Stimulated activated CD8-positive, alpha-beta memory T cell treated with anti-CD3 and anti-CD28 coated beads, Interleukin-15, amount 100 ng/mL, for 24 hours (primary cell): Measurements from ENCODE around the gene FBXL14.
"Not testable (repeated sequence)": the region's sequence is repeated elsewhere in the genome, so short reads cannot be mapped to it uniquely, and the experiment has no call there.

Experiments
- DNase-seq: peaks from one replicate; pipeline ENCODE4 v3.0.0-alpha.2; 2020; ENCODE audit warnings: low read depth

The FBXL14 gene

DNA sequence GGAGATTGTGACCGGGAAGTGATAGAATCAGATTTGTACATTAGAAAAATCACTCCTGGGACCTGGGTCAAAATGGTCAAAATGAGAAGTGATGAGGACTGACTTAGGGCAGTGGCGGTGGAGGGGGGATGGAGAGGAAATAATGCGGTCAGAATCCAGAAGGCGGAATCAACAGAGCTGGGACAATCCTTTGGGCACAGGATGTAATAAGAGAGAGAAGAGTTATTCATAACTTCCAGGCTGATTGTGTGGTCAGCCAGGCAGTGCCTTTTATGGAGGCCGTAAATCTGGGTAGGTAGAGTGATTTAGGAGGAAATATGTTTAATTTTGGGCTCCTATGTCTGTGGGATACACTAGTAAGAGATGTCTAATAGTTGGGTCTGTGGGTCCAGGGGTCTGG is 21.6 kb downstream of the FBXL14 start:
- no peak for DNase-seq

DNA sequence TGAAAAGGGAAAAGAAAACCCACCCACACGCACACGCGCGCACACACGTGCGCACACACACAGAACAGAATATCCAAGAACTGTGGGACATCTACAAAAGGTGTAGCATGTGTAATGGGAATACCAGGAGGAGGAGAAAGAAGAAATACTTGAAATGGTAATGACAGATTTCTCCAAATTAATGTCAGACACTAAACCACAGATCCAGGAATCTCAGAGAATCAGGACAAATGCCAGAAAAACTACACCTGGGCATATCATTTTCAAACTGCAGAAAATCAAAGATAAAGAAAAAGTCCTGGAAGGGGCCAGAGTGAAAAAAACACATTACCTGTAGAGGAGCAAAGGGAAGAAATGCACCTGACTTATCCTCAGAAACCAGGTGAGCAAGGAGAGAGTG is 26.5 kb downstream of the FBXL14 start:
- DNase-seq = no peak

DNA sequence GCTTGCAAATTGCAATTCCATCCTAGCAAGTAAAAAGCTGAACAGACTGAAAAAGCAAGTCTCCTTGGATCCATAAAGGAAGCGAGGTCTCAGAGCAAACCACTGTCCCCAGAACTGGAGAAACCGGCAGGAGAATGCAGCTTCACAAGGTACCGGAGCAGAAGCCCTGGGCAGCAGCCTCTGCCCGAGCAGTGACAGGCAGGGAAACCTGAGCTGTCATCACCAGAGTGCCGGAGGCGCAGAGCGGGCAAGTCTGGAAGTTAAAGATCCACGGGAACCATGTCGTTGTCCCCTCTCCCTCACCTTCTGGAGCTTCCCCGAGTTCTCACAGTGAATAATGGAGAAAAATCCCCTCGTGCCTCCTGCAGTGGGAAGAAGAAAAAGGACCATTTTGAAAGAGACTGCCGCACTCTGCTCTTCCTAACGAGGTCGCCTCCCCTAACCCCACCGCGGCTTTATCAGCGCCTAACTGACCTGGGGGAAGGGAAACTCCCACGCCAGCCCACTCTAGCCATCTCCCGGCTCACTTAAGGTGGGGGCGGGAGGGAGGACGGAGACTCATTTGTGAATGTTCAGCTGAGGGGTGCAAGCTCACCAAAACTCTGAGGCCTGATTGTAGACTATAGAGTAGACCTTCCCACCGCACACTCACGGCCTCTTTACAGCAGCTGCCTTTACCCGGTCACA is 27.8 kb downstream of the FBXL14 start:
- no peak for DNase-seq

DNA sequence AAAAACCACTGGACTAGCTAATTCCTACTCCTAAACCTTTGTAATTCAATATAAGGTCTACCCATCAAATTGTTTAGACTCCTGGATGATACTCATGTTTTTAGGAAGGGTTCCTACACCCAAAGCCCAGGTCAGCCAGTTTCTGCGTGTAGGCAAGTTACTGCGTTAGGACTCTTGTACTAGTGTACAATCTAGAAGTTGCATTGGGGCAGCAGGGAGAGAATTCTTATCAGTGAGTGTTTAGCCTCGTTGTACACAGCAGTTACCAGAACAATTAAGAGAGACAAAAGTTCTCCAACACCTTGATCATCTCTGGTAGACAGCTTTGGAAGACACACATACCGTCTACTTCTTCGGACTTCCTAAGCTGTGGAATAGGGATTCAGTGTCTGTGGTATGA is 29.2 kb downstream of the FBXL14 start:
- no peak for DNase-seq

DNA sequence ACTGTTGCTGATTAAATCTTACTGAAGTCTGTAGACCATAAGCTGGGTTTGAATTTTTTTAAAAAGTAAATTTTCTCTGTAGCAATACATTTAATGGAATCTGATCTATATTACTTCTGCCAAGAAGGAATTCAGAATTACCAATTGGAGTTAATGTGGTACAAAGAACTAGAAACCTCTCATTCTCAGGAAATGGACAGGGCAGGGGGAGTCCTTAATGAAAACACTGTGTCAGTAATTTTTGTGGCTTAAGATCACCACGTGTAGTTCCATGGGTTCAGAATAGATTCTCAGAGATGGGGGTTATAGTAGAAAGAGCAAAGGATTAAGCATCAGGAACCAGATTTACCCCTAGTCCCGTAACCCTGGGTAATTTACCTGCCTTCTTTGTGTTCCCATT is 30.3 kb downstream of the FBXL14 start:
- no peak for DNase-seq

DNA sequence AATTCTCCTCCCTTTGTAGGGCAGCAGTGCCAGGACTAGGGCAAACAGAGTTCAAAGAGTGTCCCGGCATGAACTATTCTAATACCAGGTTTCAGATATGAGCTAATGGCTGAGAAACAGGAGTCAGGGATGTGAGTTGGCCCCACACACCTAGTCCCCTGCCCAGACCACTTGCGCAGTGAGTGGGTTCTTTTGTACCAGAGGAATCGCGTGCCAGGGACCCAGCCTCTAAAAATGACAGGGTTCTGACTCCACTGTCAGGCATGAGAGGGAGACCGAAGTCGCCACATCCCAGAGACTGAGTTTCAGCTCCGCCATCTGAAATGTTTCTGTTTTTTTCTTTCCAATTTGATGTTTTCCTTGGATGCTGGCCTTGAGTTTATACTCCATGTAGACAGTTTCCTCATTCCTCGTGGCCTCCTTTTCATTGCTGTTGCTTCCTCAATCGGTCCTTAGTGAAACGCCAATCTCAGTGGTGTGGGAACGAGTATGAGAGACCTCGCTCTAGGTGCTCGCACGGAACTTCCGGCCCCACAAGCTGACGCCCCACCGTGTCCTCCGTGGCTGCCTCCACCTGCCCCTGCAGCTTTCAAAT is 31.5 kb downstream of the FBXL14 start:
- DNase-seq = no peak

DNA sequence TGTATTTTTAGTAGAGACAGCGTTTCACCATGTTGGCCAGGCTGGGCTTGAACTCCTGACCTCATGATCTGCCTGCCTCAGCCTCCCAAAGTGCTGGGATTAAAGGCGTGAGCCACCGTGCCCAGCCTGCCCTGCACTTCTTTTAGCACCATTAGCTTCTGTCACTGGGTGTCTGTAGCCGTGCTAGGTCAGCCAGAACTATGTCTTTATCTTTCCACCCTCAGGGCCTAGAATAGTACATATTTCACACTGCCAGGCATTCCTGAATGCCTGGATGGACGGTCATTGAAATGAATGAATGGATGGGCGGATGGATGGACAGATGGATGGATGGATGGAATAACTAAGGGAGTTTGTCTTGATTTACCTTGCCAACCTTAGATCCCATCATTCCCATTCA is 33.7 kb downstream of the FBXL14 start:
- no peak for DNase-seq

DNA sequence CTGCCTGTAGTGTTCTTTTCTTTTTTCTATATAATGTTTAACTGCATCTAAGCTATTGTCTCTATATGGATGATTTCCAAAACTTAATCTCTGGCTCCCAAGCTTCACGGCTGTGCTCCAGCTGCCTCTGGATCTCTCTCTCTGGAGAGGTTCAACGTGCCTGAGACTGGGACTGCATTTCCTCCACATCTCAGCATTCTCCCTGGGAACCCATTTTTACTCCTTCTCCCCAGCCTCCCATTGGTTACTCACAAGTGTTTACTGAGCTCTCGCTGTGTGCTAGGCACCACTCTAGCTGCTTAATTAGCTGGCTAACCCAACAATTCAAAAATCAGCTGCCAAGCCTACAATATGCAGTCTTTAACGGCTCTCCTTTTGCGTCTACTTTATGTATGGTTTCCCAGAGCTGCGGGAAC is 34.7 kb downstream of the FBXL14 start:
- DNase-seq = no peak

DNA sequence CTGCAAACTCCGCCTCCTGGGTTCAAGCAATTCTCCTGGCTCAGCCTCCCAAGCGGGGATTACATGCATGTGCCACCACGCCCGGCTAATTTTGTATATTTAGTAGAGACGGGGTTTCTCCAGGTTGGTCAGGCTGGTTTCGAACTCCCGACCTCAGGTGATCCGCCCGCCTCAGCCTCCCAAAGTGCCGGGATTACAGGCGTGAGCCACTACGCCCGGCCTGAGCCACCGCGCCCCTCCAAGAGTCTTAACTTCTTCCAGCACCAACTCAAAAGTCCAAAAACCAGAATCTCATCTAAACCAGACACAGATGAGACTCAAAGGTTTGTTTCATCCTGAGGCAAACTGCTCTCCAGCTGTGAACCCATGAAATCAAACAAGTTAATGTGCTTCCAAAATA is 36.3 kb downstream of the FBXL14 start:
- not testable (repeated sequence) for DNase-seq

DNA sequence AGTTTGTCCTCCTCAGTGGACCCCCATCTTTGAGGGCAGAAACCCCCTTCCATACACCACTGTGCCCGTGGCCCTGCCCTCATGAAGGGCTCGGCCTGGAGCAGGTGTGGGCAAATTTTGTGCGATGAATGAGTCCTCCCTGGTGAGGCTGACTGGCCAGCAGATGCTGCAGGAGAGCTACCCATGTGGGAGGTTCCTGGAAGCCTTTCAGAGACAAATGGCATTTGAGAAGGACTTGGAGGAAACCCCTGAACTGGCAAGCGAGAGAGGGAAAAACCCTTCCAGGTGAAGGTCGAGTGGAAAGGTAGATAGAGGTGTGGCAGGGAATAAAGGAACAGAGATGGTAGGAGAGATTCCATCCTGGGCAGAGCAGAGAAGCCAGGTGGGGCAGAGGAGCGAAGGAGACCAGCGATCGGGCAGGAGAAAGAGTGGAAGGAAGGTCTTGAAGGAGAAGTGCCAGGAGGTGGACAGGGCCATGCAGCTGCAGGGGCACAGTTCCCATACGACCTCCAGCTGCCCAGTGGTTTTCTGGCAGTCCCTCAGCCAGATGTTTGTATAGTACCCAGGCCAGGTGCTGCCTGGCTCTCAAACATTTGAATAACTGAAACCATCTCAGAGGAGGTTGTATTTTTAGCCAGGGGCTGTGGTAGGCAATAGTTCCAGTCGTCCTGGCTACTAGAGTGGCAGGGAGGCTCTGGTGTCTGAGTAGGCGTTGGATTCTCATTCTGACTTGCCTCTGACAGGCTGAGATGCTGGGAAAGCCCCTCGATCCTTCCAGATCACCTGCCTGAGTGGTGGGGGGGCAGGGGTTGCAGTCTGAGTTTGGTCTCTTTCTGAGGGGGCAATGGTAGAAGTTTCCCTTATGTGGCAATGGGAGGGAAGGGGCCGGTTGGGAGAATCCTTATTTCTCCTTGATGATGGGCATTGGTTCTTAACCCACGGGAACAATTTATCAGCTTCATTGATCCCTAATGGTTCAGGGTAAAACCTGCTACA is 40.1 kb downstream of the FBXL14 start:
- no peak for DNase-seq

DNA sequence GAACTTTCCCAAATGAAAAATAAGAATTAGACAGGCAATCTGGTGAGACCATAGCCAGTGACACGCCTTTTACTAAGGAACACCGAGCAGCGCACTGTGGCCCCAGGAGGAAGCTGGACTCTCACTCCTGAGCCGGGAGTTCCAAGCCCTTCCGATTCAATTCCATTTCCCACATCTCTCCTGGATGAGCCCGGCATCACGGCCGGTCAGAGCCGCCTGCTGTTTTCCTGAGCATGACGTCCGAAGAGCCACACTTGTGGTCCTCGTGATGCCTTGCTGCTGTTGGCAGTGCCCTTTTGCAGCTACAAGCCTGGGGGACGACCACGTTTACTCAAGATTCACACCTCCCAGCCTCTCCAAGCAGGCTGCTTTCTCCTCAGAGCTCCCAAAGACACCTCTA is 40.8 kb downstream of the FBXL14 start:
- no peak for DNase-seq

DNA sequence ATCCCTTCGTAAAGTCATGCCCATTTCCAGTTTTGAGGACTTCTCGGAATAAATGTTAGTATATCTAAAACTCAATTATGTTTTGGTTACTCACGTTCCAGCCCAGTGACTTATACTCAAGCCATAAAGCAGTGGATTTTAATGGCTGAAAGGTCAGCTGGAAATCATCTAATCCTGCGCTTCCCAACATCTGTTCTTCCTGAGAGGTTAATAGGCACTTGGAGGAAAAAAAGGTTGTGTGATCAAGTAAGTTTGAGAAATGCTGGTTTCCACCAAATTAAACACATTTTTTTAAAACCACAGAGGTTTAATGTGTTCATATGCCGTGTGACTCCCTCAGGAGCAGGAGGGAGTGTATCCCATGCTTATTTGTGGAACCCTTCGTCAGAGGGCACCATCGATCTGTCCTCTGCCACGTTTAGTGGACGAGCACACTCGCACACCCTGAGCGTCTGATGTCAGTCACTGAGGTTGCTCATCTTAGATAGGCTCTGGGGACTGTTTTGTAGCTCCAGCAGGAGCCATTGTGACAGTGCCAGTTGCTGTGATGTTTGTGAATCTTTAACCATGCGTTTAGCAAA is 41.4 kb downstream of the FBXL14 start:
- no peak for DNase-seq

DNA sequence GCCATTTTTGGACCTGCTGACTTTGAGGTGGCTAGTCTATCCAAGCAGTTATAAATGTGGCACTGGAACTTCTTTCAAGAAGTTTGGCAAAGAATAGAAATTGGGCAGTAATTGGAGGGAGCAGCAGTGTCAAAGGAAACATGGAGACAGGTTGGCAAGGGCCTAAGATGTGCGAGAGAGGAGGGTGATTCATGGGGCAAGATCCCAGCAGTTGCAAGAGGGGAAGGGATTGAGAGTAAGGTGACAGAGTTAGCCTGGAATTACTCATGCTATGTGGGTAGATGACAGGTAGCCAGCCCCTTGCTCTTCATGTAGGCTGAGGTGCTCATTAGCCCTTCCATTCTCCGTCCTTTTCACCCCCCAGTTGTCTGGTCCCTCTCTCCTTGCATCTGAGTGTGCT is 42.2 kb downstream of the FBXL14 start:
- DNase-seq = no peak

DNA sequence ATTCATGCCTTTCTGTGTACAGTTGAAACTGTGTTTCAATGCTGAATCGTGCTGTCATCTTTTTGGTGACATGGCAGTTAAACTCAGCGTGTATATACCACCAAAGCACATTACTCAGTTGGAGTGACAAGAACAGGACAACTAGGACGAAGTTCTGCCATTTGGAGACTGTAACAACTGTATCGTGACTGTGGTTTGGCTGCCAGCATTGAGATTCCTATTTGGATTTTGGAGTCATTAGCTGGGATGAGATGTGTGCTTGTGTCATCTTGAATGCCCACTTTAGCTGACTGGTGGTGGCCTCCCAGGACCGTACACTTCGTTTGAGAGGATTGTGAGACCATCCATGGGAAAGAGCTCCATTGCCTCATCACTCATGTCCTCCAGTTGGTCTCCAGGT is 42.9 kb downstream of the FBXL14 start:
- no peak for DNase-seq

DNA sequence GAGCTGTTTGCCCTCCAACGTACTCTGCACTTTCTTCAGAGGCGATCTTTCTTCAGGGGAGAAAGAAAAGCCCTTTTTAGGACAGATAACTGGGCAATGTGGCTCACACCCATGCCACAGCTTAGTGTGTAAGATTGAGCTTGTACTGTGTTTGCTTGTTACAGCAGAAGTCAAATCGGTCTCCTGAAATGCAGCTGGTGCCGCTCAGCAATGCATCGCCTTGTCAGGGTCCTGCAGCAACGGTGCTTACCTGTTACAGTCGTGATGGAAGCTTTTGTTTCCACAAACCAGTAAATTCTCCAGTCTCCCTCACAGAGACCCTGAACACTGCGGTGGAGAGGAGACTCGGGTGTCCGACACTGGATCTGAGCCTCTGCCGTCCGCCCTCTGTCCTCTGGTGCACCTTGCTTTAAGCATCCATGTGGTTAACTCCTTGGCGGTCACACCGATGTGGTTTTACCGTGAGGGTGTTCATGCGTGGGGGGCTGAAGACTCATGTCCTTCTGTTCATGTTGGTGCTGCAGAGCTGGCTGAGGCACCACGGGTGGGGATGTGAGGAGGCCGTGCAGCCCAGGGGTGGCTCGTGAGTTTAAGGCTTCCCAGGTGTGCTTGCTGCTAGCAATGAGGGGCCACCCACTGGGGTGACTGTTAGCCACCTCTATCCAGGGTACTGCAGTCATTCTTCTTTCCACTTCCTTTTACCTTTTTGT is 47.3 kb downstream of the FBXL14 start:
- DNase-seq = no peak

DNA sequence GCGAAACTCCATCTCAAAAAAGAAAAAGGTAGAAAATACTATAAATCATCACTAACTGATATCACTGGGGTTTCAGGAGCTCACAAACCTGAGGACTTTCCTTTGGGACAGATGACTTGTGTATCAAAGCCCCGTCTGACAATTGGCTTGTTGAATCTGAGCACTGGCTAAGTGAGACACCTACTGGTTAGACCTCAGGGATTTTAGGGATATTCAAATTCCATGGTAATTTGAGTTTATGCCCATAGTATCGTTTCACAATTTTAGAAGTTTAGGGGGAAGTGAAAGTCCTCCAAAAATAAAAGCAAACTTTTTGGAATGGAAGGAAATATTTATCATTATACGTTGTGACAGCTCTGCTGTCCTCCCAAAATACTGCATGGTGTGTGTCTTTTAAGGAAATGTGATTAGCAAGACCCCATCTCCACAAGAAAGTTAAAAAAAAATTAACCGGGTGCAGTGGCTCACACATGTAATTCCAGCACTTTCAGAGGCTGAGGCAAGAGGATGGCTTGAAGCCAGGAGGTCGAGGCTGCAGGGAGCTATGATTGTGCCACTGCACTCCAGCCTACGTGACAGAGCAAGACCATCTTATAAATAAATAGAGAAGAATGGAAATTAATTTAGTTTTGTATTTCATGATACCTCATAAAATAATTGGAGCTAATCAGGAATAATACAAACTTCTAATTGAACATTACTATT is 49.2 kb downstream of the FBXL14 start:
- DNase-seq = no peak

DNA sequence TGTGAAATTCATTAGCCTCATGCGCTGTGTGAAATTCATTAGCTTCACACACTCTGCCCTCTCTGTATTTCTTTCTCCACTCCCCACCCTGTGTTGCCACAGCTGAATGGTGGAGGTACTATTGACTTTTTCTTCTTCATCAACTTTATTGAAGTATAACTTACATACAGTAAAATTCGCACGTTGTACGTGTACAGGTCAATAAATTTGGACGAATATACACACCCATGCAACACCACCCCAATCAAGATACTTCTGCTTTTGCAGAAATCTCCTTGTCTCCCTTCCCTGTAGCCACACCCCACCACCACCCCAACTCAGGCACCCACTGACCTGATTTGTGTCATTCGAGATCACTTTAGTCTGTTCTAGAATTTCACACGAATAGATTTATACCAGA is 51.8 kb downstream of the FBXL14 start:
- DNase-seq = no peak

DNA sequence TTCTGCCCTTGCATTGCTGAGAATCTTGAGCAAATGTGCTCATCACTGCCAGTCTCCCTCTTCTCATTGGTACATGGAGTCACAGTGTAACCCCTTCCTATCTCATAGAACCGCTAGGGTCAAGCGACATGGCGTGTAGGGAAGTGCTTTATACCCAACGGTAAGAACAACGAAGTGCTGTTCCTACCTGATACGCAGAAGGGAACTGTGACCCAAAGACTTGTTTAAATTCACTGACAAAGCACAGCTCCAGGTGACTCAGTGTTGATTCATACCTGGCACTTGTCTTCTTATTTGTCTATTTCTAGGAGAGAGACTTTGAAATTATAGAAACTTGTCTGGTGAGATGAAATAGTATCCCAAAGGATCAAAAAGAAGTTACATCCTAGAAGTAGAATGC is 53.7 kb downstream of the FBXL14 start:
- DNase-seq = no peak

DNA sequence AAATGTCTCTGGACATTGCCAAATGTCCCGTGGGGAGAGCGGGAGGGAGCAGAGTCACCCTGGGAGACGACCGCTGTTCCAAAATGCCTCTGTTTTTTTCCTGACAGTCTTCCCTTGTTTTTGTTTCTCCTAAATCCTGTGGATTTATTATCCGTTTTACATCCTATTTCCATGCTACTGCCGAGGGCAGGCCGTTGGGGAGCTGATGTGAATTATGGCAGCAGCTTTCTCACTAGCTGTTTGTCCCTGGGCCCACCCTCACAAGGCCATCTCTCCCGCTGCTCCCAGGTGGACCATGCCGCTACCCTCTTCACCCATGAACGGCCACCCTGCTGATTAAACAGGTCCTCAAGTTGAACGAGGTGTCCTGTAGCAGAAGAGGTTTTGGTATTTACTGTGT is 55.2 kb downstream of the FBXL14 start:
- no peak for DNase-seq

DNA sequence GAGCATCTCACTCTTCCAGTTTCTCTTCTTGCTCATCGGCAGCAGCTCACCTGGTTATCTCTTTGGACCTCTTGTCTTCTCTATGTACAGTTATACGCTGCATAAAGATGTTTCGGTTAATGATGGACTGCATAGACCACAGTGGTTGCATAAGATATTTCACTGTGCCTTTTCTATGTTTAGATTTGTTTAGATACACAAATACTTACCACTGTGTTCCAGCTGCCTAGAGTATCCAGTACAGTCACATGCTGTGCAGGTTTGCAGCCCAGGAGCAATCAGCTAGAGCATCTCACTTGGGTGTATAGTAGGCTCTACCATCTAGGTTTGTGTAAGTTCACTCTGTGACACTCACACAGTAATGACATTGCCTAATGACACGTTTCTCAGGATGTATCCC is 57.6 kb downstream of the FBXL14 start:
- no peak for DNase-seq

DNA sequence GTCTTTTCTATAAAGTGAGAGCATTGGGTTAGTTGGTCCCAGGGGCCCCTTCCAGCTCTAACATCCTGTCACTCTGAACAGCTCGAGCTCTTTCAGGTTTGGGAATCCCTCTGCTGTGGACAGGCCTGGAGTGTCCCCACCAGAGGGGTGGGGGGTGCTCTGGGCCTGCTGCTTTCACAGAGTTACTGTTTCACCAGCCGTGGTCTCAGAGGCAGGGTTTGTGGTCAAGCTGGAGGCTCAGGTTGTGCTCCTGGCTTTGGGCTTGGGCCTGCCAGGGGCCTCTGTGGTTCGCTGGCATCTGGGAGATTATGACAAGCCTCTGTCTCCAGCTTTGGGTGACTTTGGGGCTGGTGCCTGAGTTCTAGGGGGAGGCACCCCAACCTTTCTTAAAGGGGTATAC is 59.6 kb downstream of the FBXL14 start:
- no peak for DNase-seq
